Cardiac muscle cell (in vitro differentiated cells and primary cell): ENCODE measurements around the gene DHRS2. TPM values are rescaled to one million over a fixed set of nuclear protein-coding genes. Genes with fewer than 3 reads are reported as not detected.

ENCODE experiments used
- DNase-seq, 2 donors: peaks; one replicate each; pipeline versions ENCODE4 v3.0.0 to v3.0.0-alpha.2; 2010 to 2017; ENCODE audit warnings: low read depth in 1 of 2, low spot score in 1 of 2
- H3K27ac ChIP-seq: fragments of 200-600 bp; sonication (generic); 2 replicates; pipeline ENCODE4 v1.5.1; 2016
- H3K27me3 ChIP-seq: fragments of 200-600 bp; sonication (generic); 2 replicates; pipeline ENCODE4 v1.6.0; 2016; ENCODE audit warnings: control low read depth
- H3K36me3 ChIP-seq: fragments of 200-600 bp; sonication (generic); 2 replicates; pipeline ENCODE4 v1.5.1; 2016; ENCODE audit warnings: control low read depth
- H3K4me1 ChIP-seq: fragments of 200-600 bp; sonication (generic); 2 replicates; pipeline ENCODE4 v1.8.1; 2017; ENCODE audit warnings: low read depth, mild to moderate bottlenecking, mixed run types
- H3K4me3 ChIP-seq: fragments of 200-600 bp; sonication (generic); 2 replicates; pipeline ENCODE4 v1.5.1; 2016; ENCODE audit warnings: mild to moderate bottlenecking
- H3K9me3 ChIP-seq: fragments of 200-600 bp; sonication (generic); 2 replicates; pipeline ENCODE4 v1.5.1; 2017; ENCODE audit warnings: low read depth, mild to moderate bottlenecking, control low read depth
- CTCF ChIP-seq: IDR thresholded peaks from 2 replicates; pipeline ENCODE4 v1.5.1; 2012; ENCODE audit warnings: low read depth, mild to moderate bottlenecking, low read length
- polyA plus RNA-seq: library from polyadenylated mRNA; unstranded; fragments of >200 nt; fragmentation: Nextera tagmentation; extraction: Ambion mirVana; gene quantifications from 2 replicates; pipeline ENCODE4 v1.2.1, GENCODE V29; 2016
- total RNA-seq: library from RNA; depleted of rRNA; stranded (reverse); fragments of >200 nt; gene quantifications from 2 replicates; pipeline ENCODE4 v1.2.3, GENCODE V29; 2016

DHRS2 gene
- total and polyA plus RNA-seq, 2 experiments from 2014 or later = 0.97 TPM; not detected in 1

- TF ChIP-seq CTCF = no peak
- Histone ChIP-seq H3K27ac (no peak overlapping the region), H3K36me3 (no peaks in the 10 kb centered on the region), H3K4me3 (no peak overlapping the region), H3K9me3 (no peaks in the 10 kb centered on the region), H3K4me1 (no peaks in the 10 kb centered on the region), H3K27me3 (peaks cover 21% of the 10 kb centered on the region)
- DNase-seq = no peak
Observed at GRCh38 chr14:23614395-23614828, 21.8 kb upstream of the DHRS2 start.

GRCh38 chr14:23615856-23616255 lies 20.3 kb upstream of the DHRS2 start:
- Histone ChIP-seq H3K4me3 (no peak overlapping the region), H3K36me3 (no peaks in the 10 kb centered on the region), H3K9me3 (no peaks in the 10 kb centered on the region), H3K27me3 (peaks cover 21% of the 10 kb centered on the region), H3K4me1 (no peaks in the 10 kb centered on the region), H3K27ac (no peak overlapping the region)
- no peak for TF ChIP-seq CTCF
- no peak for DNase-seq

- no peak for TF ChIP-seq CTCF
- no peak overlapping the region for H3K27ac ChIP-seq
- no peaks in the 10 kb centered on the region for H3K4me1 ChIP-seq
- peaks cover 20% of the 10 kb centered on the region for H3K27me3 ChIP-seq
- H3K9me3 ChIP-seq = no peaks in the 10 kb centered on the region
- H3K4me3 ChIP-seq = no peak overlapping the region
- no peak for DNase-seq
- no peaks in the 10 kb centered on the region for H3K36me3 ChIP-seq
Observed at GRCh38 chr14:23617539-23617938, 18.6 kb upstream of the DHRS2 start.

GRCh38 chr14:23618415-23618988 lies 17.7 kb upstream of the DHRS2 start:
- Histone ChIP-seq H3K27ac (no peak overlapping the region), H3K9me3 (no peaks in the 10 kb centered on the region), H3K4me3 (no peak overlapping the region), H3K36me3 (no peaks in the 10 kb centered on the region), H3K27me3 (peaks cover 14% of the 10 kb centered on the region), H3K4me1 (no peaks in the 10 kb centered on the region)
- no peak for TF ChIP-seq CTCF
- no peak for DNase-seq

GRCh38 chr14:23620177-23620702 lies 15.9 kb upstream of the DHRS2 start:
- H3K36me3 ChIP-seq = no peaks in the 10 kb centered on the region
- H3K4me3 ChIP-seq = no peak overlapping the region
- DNase-seq = no peak
- peaks cover 4% of the 10 kb centered on the region for H3K27me3 ChIP-seq
- H3K4me1 ChIP-seq = no peaks in the 10 kb centered on the region
- no peak overlapping the region for H3K27ac ChIP-seq
- H3K9me3 ChIP-seq = no peaks in the 10 kb centered on the region
- TF ChIP-seq CTCF = no peak
